DOHH2 (cell line): ENCODE data around the gene SMURF2.
A peak's percentile ranks its signal among the peaks of the same experiment; 100 is the strongest.

Source experiments
- H3F3A ChIP-seq: fragments of 200-600 bp; sonication (generic), shearing (Covaris generic); 2 replicates; pipeline ENCODE4 v1.6.0; 2016; ENCODE audit warnings: antibody characterized with exemption, mild to moderate bottlenecking; ENCODE audit not compliant: control insufficient read depth, insufficient read depth
- H3K27ac ChIP-seq: fragments of 200-600 bp; sonication (generic); 2 replicates; pipeline ENCODE4 v1.5.1; 2014; ENCODE audit warnings: low read depth, mild to moderate bottlenecking, low read length, moderate library complexity
- H3K27me3 ChIP-seq: fragments of 200-600 bp; sonication (generic); 2 replicates; pipeline ENCODE4 v1.6.1; 2014; ENCODE audit warnings: mild to moderate bottlenecking, low read length, mixed read lengths; ENCODE audit not compliant: control insufficient read depth
- H3K36me3 ChIP-seq: fragments of 200-600 bp; sonication (generic); 2 replicates; pipeline ENCODE4 v1.6.1; 2014; ENCODE audit warnings: mild to moderate bottlenecking, low read length, moderate library complexity, mixed read lengths; ENCODE audit not compliant: control insufficient read depth
- H3K4me1 ChIP-seq: fragments of 200-600 bp; sonication (generic); 2 replicates; pipeline ENCODE4 v1.6.1; 2014; ENCODE audit warnings: mild to moderate bottlenecking, low read length, mixed read lengths; ENCODE audit not compliant: control insufficient read depth
- H3K4me2 ChIP-seq: fragments of 200-600 bp; sonication (generic); 2 replicates; pipeline ENCODE4 v1.6.0; 2014; ENCODE audit warnings: mild to moderate bottlenecking, low read length, moderate library complexity
- H3K4me3 ChIP-seq: fragments of 200-600 bp; sonication (generic); 2 replicates; pipeline ENCODE4 v1.5.1; 2014; ENCODE audit warnings: mild to moderate bottlenecking, low read length, mixed read lengths
- H3K79me2 ChIP-seq: fragments of 200-600 bp; sonication (generic); 2 replicates; pipeline ENCODE4 v1.6.1; 2014; ENCODE audit warnings: mild to moderate bottlenecking, low read length, mixed read lengths; ENCODE audit not compliant: control insufficient read depth
- H3K9me2 ChIP-seq: fragments of 200-600 bp; sonication (generic); replicated peaks from 2 replicates; pipeline ENCODE4 v1.6.1; 2014; ENCODE audit warnings: mild to moderate bottlenecking, low read length, mixed read lengths; ENCODE audit not compliant: control insufficient read depth
- H3K9me3 ChIP-seq: fragments of 200-600 bp; sonication (generic); 2 replicates; pipeline ENCODE4 v1.6.1; 2014; ENCODE audit warnings: antibody characterized with exemption, low read length, mixed read lengths; ENCODE audit not compliant: control insufficient read depth, insufficient read depth
- H4K20me1 ChIP-seq: fragments of 200-600 bp; sonication (generic); 2 replicates; pipeline ENCODE4 v1.6.0; 2014; ENCODE audit warnings: low read depth, mild to moderate bottlenecking, antibody characterized with exemption, low read length, moderate library complexity; ENCODE audit not compliant: control insufficient read depth, insufficient read depth
- EZH2phosphoT487 ChIP-seq: fragments of 200-600 bp; sonication (generic); IDR thresholded peaks from 2 replicates; pipeline ENCODE4 v1.6.1; 2017; ENCODE audit warnings: borderline replicate concordance, mild to moderate bottlenecking, antibody characterized with exemption, low read length, moderate library complexity, mixed read lengths
- TF ChIP-seq, protein P1 (sequence below): fragments of 200-600 bp; sonication (generic); IDR thresholded peaks from one replicate; pipeline ENCODE4 v1.5.1; 2014; ENCODE audit warnings: antibody characterized with exemption, mild to moderate bottlenecking, low read depth, low read length; ENCODE audit not compliant: poor library complexity, severe bottlenecking

Gene SMURF2

DNA sequence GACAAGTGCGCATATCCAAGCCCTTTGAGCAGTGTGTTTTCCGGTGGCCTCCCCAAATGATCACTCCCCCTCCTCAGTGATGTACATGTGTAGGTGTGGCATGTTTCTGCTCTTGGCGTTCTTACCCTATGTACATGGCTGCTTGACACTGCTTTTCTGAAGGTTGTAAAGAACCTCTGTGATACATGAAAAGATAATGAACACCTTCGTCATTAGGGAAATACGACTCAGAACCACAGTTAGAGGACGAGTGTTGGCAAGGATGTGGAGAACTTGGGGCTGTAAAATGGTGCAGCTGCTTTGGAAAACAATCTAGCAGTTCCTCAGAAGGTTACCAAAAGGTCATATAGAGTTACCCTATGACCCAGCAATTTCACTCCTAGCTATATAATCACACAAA lies 126.8 kb downstream of the SMURF2 start:
- H3K4me3 ChIP-seq = no peak overlapping the region
- H3K9me2 ChIP-seq = no peaks in the 10 kb centered on the region
- H3K79me2 ChIP-seq = no peaks in the 10 kb centered on the region
- H3K27me3 ChIP-seq = no peaks in the 10 kb centered on the region
- H3K4me1 ChIP-seq = no peaks in the 10 kb centered on the region
- peaks cover 95% of the 10 kb centered on the region for H3K36me3 ChIP-seq
- peaks cover 11% of the 10 kb centered on the region; the same call in 1 of the 2 replicates for H3F3A ChIP-seq
- no peaks in the 10 kb centered on the region for H4K20me1 ChIP-seq
- no peak overlapping the region for H3K27ac ChIP-seq
- H3K4me2 ChIP-seq = no peak overlapping the region
- H3K9me3 ChIP-seq = no peaks in the 10 kb centered on the region
- no peak for TF ChIP-seq EZH2phosphoT487
- TF ChIP-seq, protein P1, sequence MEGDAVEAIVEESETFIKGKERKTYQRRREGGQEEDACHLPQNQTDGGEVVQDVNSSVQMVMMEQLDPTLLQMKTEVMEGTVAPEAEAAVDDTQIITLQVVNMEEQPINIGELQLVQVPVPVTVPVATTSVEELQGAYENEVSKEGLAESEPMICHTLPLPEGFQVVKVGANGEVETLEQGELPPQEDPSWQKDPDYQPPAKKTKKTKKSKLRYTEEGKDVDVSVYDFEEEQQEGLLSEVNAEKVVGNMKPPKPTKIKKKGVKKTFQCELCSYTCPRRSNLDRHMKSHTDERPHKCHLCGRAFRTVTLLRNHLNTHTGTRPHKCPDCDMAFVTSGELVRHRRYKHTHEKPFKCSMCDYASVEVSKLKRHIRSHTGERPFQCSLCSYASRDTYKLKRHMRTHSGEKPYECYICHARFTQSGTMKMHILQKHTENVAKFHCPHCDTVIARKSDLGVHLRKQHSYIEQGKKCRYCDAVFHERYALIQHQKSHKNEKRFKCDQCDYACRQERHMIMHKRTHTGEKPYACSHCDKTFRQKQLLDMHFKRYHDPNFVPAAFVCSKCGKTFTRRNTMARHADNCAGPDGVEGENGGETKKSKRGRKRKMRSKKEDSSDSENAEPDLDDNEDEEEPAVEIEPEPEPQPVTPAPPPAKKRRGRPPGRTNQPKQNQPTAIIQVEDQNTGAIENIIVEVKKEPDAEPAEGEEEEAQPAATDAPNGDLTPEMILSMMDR = no peak

DNA sequence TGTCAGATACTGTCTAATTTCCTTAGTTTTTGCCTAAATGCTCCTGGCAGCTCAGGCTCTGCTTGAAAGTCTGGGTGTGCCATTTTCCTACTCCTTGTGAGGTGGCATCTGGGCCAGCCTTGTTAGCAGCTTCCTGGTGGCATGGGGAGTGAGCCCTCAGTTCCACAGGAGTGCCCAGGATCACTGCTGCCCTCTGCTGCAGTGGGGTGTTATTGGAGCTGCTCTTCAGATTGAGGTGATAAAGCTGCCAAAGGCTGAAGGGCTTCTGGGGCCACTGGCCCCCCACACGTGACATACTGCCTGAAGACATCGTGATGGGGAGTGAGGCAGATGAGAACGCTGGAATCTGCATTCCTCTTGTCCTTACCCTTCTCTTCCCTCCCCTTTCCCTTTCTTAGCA lies 127.9 kb downstream of the SMURF2 start:
- H3K79me2 ChIP-seq = no peaks in the 10 kb centered on the region
- peaks cover 7% of the 10 kb centered on the region; the same call in 1 of the 2 replicates for H3F3A ChIP-seq
- H3K4me2 ChIP-seq = no peak overlapping the region
- TF ChIP-seq, protein P1 = peak; percentile 43
- TF ChIP-seq EZH2phosphoT487 = no peak
- no peak overlapping the region for H3K4me3 ChIP-seq
- H3K27me3 ChIP-seq = no peaks in the 10 kb centered on the region
- no peaks in the 10 kb centered on the region for H3K9me2 ChIP-seq
- H4K20me1 ChIP-seq = no peaks in the 10 kb centered on the region
- no peak overlapping the region for H3K27ac ChIP-seq
- H3K4me1 ChIP-seq = no peaks in the 10 kb centered on the region
- H3K9me3 ChIP-seq = no peaks in the 10 kb centered on the region
- peaks cover 98% of the 10 kb centered on the region for H3K36me3 ChIP-seq

DNA sequence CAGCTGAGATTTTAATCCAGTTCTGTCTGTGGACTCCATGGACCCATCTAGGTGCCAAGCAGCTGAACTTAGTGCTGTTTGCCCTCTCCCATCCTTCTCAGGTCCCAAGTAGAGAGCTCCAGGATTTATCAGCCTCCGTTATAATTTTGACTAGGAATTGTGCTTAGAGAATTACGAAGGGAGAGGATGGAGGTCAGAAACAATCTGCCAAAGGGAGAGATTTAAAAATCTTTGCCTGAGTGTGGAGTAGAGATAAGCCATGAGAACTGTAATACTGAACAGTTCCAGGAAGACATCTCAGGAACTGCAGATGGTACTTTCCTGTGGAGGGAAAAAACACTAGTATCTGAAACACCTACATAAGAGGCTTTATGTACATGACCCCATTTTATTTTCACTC lies 128.3 kb downstream of the SMURF2 start:
- H3K27me3 ChIP-seq = no peaks in the 10 kb centered on the region
- H3K9me2 ChIP-seq = no peaks in the 10 kb centered on the region
- H3F3A ChIP-seq = peaks cover 3% of the 10 kb centered on the region; the same call in 1 of the 2 replicates
- H3K79me2 ChIP-seq = no peaks in the 10 kb centered on the region
- no peaks in the 10 kb centered on the region for H4K20me1 ChIP-seq
- peaks cover 98% of the 10 kb centered on the region for H3K36me3 ChIP-seq
- H3K9me3 ChIP-seq = no peaks in the 10 kb centered on the region
- no peak overlapping the region for H3K27ac ChIP-seq
- TF ChIP-seq EZH2phosphoT487 = no peak
- TF ChIP-seq, protein P1 = no peak
- no peak overlapping the region for H3K4me3 ChIP-seq
- no peak overlapping the region for H3K4me2 ChIP-seq
- no peaks in the 10 kb centered on the region for H3K4me1 ChIP-seq
